HG02623 (cell line): ENCODE data around the gene DDX4.

ENCODE experiments used
- ATAC-seq: cut with Tn5 transposase; IDR thresholded peaks from one replicate; pipeline ENCODE4 v1.9.1; 2021; ENCODE audit warnings: moderate library complexity; ENCODE audit not compliant: unreplicated experiment

Gene DDX4

GRCh38 chr5:55864606-55865541 is 127.0 kb downstream of the DDX4 start:
- no peak for ATAC-seq

- no peak for ATAC-seq
Observed at GRCh38 chr5:55865831-55866230, 128.0 kb downstream of the DDX4 start.

- ATAC-seq, result no peak
Observed at GRCh38 chr5:55866485-55866884, 128.6 kb downstream of the DDX4 start.
